ENCODE results near the gene TESK2.

TESK2 gene

GRCh38 chr1:45446950-45447672 is 43.9 kb downstream of the TESK2 start:
- no peak overlapping the region for H2BK5ac ChIP-seq (ENCODE audit: low read length)
- no peak overlapping the region for H2AFZ ChIP-seq (ENCODE audit: low read length)
- no peaks in the 10 kb centered on the region for H3K4me1 ChIP-seq (ENCODE audit: control insufficient read depth in 2 of 2, insufficient read depth in 1 of 2, low read depth in 1 of 2, low read length in 2 of 2)
- H2BK12ac ChIP-seq (ENCODE audit: low read length): no peak overlapping the region
- no peak overlapping the region for H3K9ac ChIP-seq (ENCODE audit: low read depth, low read length, poor library complexity)
- no peaks in the 10 kb centered on the region for H3K79me1 ChIP-seq (ENCODE audit: low read depth, low read length)
- H3K4ac ChIP-seq (ENCODE audit: low read length): no peak overlapping the region
- H4K91ac ChIP-seq (ENCODE audit: low read depth, low read length, poor library complexity): no peak overlapping the region
- peaks cover 0 to 7% (median 0%) of the 10 kb centered on the region in 3 experiments for H3K27me3 ChIP-seq (ENCODE audit: control insufficient read depth in 3 of 3, insufficient read depth in 3 of 3, low read depth in 1 of 3, low read length in 3 of 3)
- DNase-seq (ENCODE audit: low spot score): no peak
- H2AK5ac ChIP-seq (ENCODE audit: low read depth, low read length): no peak overlapping the region
- no peak overlapping the region for H3K4me2 ChIP-seq (ENCODE audit: insufficient read depth, low read length, poor library complexity, severe bottlenecking)
- no peak overlapping the region for H2BK120ac ChIP-seq (ENCODE audit: low read depth, low read length)
- H3K36me3 ChIP-seq (replicated peaks in 1 of 2; ENCODE audit: control insufficient read depth in 2 of 2, insufficient read depth in 2 of 2, low read length in 2 of 2): no peaks in the 10 kb centered on the region
- H3K27ac ChIP-seq (replicated peaks; ENCODE audit: low read length): no peak overlapping the region
- H4K8ac ChIP-seq (ENCODE audit: low read depth, low read length): no peak overlapping the region
- no peak overlapping the region for H3K14ac ChIP-seq (ENCODE audit: low read length)
- no peak overlapping the region for H3K18ac ChIP-seq (ENCODE audit: low read length)
- no peak overlapping the region for H2BK15ac ChIP-seq (ENCODE audit: low read length)
- H3K4me3 ChIP-seq (ENCODE audit: low read length in 2 of 2): no peak overlapping the region
- no peaks in the 10 kb centered on the region for H3K9me3 ChIP-seq (replicated peaks in 1 of 2; ENCODE audit: control insufficient read depth in 2 of 2, insufficient read depth in 1 of 2, low read depth in 1 of 2, low read length in 2 of 2)
- H3K23ac ChIP-seq (ENCODE audit: low read depth, low read length, poor library complexity): no peak overlapping the region
- no CpG with 5 or more reads among the region's 1 CpG for WGBS, 2 donors (ENCODE audit: extremely low coverage in 2 of 2, insufficient read length in 2 of 2, insufficient replicate concordance in 1 of 2)

DNA sequence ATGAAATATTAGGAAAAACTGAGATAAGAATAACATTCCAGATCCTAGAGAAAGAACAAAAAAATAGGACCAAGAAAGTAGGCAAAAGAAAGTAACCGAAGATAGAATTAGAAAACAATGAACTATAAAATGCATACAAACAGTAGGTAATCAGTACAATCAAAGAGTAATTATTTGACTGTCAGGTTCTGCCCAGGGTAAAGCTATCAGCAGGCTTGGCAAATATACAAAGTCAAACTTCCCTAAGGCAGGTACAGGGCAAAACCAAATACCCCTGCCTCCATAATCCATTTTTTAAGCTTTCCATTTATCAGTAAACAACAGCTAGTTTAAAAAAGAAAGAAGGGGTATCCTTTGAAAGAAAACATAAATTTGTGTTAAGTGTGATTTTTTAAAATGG is 44.4 kb downstream of the TESK2 start:
- Histone ChIP-seq H3K9me3 (replicated peaks in 1 of 2; ENCODE audit: control insufficient read depth in 2 of 2, insufficient read depth in 1 of 2, low read depth in 1 of 2, low read length in 2 of 2) (no peaks in the 10 kb centered on the region), H2BK15ac (ENCODE audit: low read length) (no peak overlapping the region), H3K14ac (ENCODE audit: low read length) (no peak overlapping the region), H3K18ac (ENCODE audit: low read length) (no peak overlapping the region), H3K27me3 (ENCODE audit: control insufficient read depth in 3 of 3, insufficient read depth in 3 of 3, low read depth in 1 of 3, low read length in 3 of 3) (peaks cover 0 to 7% (median 0%) of the 10 kb centered on the region in 3 experiments), H3K23ac (ENCODE audit: low read depth, low read length, poor library complexity) (no peak overlapping the region), H3K27ac (replicated peaks; ENCODE audit: low read length) (no peak overlapping the region), H2BK5ac (ENCODE audit: low read length) (no peak overlapping the region), H2AK5ac (ENCODE audit: low read depth, low read length) (no peak overlapping the region), H2BK12ac (ENCODE audit: low read length) (no peak overlapping the region), H3K79me1 (ENCODE audit: low read depth, low read length) (no peaks in the 10 kb centered on the region), H3K4me1 (ENCODE audit: control insufficient read depth in 2 of 2, insufficient read depth in 1 of 2, low read depth in 1 of 2, low read length in 2 of 2) (no peaks in the 10 kb centered on the region), H4K8ac (ENCODE audit: low read depth, low read length) (no peak overlapping the region), H3K4me2 (ENCODE audit: insufficient read depth, low read length, poor library complexity, severe bottlenecking) (no peak overlapping the region), H2AFZ (ENCODE audit: low read length) (no peak overlapping the region), H3K4ac (ENCODE audit: low read length) (no peak overlapping the region), H3K4me3 (ENCODE audit: low read length in 2 of 2) (no peak overlapping the region), H2BK120ac (ENCODE audit: low read depth, low read length) (no peak overlapping the region), H4K91ac (ENCODE audit: low read depth, low read length, poor library complexity) (no peak overlapping the region), H3K36me3 (replicated peaks in 1 of 2; ENCODE audit: control insufficient read depth in 2 of 2, insufficient read depth in 2 of 2, low read length in 2 of 2) (no peaks in the 10 kb centered on the region), H3K9ac (ENCODE audit: low read depth, low read length, poor library complexity) (no peak overlapping the region)
- WGBS, 2 donors (ENCODE audit: extremely low coverage in 2 of 2, insufficient read length in 2 of 2, insufficient replicate concordance in 1 of 2): no CpG with 5 or more reads among the region's 1 CpG
- no peak for DNase-seq (ENCODE audit: low spot score)

- DNase-seq (ENCODE audit: low spot score): no peak
- Histone ChIP-seq H3K18ac (ENCODE audit: low read length) (no peak overlapping the region), H2BK15ac (ENCODE audit: low read length) (no peak overlapping the region), H3K36me3 (replicated peaks in 1 of 2; ENCODE audit: control insufficient read depth in 2 of 2, insufficient read depth in 2 of 2, low read length in 2 of 2) (no peaks in the 10 kb centered on the region), H3K27ac (replicated peaks; ENCODE audit: low read length) (no peak overlapping the region), H3K4me2 (ENCODE audit: insufficient read depth, low read length, poor library complexity, severe bottlenecking) (no peak overlapping the region), H2AK5ac (ENCODE audit: low read depth, low read length) (no peak overlapping the region), H3K9ac (ENCODE audit: low read depth, low read length, poor library complexity) (no peak overlapping the region), H2BK12ac (ENCODE audit: low read length) (no peak overlapping the region), H2BK120ac (ENCODE audit: low read depth, low read length) (no peak overlapping the region), H4K8ac (ENCODE audit: low read depth, low read length) (no peak overlapping the region), H3K27me3 (ENCODE audit: control insufficient read depth in 3 of 3, insufficient read depth in 3 of 3, low read depth in 1 of 3, low read length in 3 of 3) (peaks cover 0 to 8% (median 0%) of the 10 kb centered on the region in 3 experiments), H3K4me1 (ENCODE audit: control insufficient read depth in 2 of 2, insufficient read depth in 1 of 2, low read depth in 1 of 2, low read length in 2 of 2) (no peaks in the 10 kb centered on the region), H4K91ac (ENCODE audit: low read depth, low read length, poor library complexity) (no peak overlapping the region), H2AFZ (ENCODE audit: low read length) (no peak overlapping the region), H2BK5ac (ENCODE audit: low read length) (no peak overlapping the region), H3K9me3 (replicated peaks in 1 of 2; ENCODE audit: control insufficient read depth in 2 of 2, insufficient read depth in 1 of 2, low read depth in 1 of 2, low read length in 2 of 2) (no peaks in the 10 kb centered on the region), H3K4ac (ENCODE audit: low read length) (no peak overlapping the region), H3K4me3 (ENCODE audit: low read length in 2 of 2) (no peak overlapping the region), H3K23ac (ENCODE audit: low read depth, low read length, poor library complexity) (no peak overlapping the region), H3K14ac (ENCODE audit: low read length) (no peak overlapping the region), H3K79me1 (ENCODE audit: low read depth, low read length) (no peaks in the 10 kb centered on the region)
- WGBS, 2 donors (ENCODE audit: extremely low coverage in 2 of 2, insufficient read length in 2 of 2, insufficient replicate concordance in 1 of 2): no CpG with 5 or more reads among the region's 5 CpGs
These were observed 46.3 kb downstream of the TESK2 start for GRCh38 chr1:45444609-45445131.

DNA sequence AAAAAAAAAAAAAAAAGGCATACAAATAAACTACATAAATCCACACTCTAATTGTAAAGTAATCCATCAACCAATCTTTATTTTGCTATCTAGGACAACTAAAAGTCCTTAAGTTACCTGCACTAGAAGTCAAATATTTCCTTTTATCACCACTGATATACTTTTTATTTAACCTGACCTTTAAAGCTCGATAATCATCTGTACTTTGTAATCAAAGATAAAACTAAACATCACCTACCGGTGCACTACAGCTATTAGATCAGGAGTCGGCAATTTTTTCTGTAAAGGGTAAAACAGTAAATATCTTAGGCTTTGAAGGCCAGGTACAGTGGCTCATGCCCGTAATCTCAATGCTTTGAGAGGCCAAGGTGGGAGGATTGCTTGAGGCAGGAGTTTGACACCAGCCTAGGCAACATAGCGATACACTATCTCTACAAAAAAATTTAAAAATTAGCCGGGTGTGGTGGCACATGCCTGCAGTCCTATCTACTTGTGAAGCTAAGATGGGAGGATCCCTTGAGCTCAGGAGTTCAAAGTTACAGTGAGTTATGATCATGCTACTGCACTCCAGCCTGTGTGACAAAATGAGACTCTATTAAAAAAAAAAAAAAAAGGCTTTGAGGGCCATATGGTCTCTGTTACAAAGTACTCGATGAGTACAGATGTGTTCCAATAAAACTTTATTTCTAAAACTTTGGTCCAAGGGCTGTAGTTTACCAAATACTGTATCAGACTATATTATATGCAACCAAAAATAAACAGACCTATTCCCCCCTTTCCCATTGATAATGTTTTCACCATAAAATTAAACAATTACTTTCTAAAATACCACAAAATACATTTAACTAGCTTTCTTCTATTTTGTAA is 47.1 kb downstream of the TESK2 start:
- Histone ChIP-seq H2BK120ac (ENCODE audit: low read depth, low read length) (no peak overlapping the region), H3K23ac (ENCODE audit: low read depth, low read length, poor library complexity) (no peak overlapping the region), H3K9me3 (replicated peaks in 1 of 2; ENCODE audit: control insufficient read depth in 2 of 2, insufficient read depth in 1 of 2, low read depth in 1 of 2, low read length in 2 of 2) (no peaks in the 10 kb centered on the region), H2BK15ac (ENCODE audit: low read length) (no peak overlapping the region), H3K36me3 (replicated peaks in 1 of 2; ENCODE audit: control insufficient read depth in 2 of 2, insufficient read depth in 2 of 2, low read length in 2 of 2) (no peaks in the 10 kb centered on the region), H3K79me1 (ENCODE audit: low read depth, low read length) (no peaks in the 10 kb centered on the region), H3K9ac (ENCODE audit: low read depth, low read length, poor library complexity) (no peak overlapping the region), H3K4me1 (ENCODE audit: control insufficient read depth in 2 of 2, insufficient read depth in 1 of 2, low read depth in 1 of 2, low read length in 2 of 2) (no peaks in the 10 kb centered on the region), H2AK5ac (ENCODE audit: low read depth, low read length) (no peak overlapping the region), H3K4me2 (ENCODE audit: insufficient read depth, low read length, poor library complexity, severe bottlenecking) (no peak overlapping the region), H4K8ac (ENCODE audit: low read depth, low read length) (no peak overlapping the region), H4K91ac (ENCODE audit: low read depth, low read length, poor library complexity) (no peak overlapping the region), H3K4ac (ENCODE audit: low read length) (no peak overlapping the region), H3K27me3 (ENCODE audit: control insufficient read depth in 3 of 3, insufficient read depth in 3 of 3, low read depth in 1 of 3, low read length in 3 of 3) (peaks cover 0 to 10% (median 0%) of the 10 kb centered on the region in 3 experiments), H2AFZ (ENCODE audit: low read length) (no peak overlapping the region), H3K27ac (replicated peaks; ENCODE audit: low read length) (no peak overlapping the region), H3K14ac (ENCODE audit: low read length) (no peak overlapping the region), H2BK5ac (ENCODE audit: low read length) (no peak overlapping the region), H3K4me3 (ENCODE audit: low read length in 2 of 2) (no peak overlapping the region), H3K18ac (ENCODE audit: low read length) (no peak overlapping the region), H2BK12ac (ENCODE audit: low read length) (no peak overlapping the region)
- DNase-seq (ENCODE audit: low spot score): no peak
- WGBS, 2 donors (ENCODE audit: extremely low coverage in 2 of 2, insufficient read length in 2 of 2, insufficient replicate concordance in 1 of 2): no CpG with 5 or more reads among the region's 7 CpGs

Data from neuronal stem cell (in vitro differentiated cells).